HEK293 (cell line): Measurements from ENCODE around the gene HS3ST1.

Experiments
- CTCF ChIA-PET: fragments of 350-600 bp; formaldehyde crosslinking; extraction: SDS; loops from one replicate; lab custom pipeline; 2021; ENCODE audit warnings: antibody characterized with exemption; lab: Yijun Ruan, JAX
- POLR2A ChIA-PET: fragments of 300-600 bp; formaldehyde crosslinking; extraction: SDS; loops from one replicate; lab custom pipeline; 2020; ENCODE audit warnings: antibody characterized with exemption, inconsistent platforms; lab: Yijun Ruan, JAX
- H3K27ac ChIP-seq: fragments of 200-500 bp; sonication (Bioruptor generic); 2 replicates; pipeline ENCODE4 v1.5.1; 2014; ENCODE audit warnings: low read depth, low read length, control low read depth, inconsistent platforms; ENCODE audit errors: extremely low read depth
- H3K36me3 ChIP-seq, 2 experiments: fragments of 200-500 bp in 1 of 2; sonication (Bioruptor generic) in 1 of 2; 1 replicate in 1 of 2; 2 replicates in 1 of 2; pipeline ENCODE4 v1.5.1; 2014 to 2017; ENCODE audit warnings: inconsistent platforms in 2 of 2, low read length in 2 of 2; ENCODE audit not compliant: control insufficient read depth in 2 of 2, insufficient read depth in 1 of 2
- H3K4me1 ChIP-seq: fragments of 200-500 bp; sonication (Bioruptor generic); 2 replicates; pipeline ENCODE4 v1.5.1; 2014; ENCODE audit warnings: mild to moderate bottlenecking, low read length, inconsistent platforms; ENCODE audit not compliant: control insufficient read depth, insufficient read depth
- H3K4me3 ChIP-seq: 2 replicates; pipeline ENCODE4 v1.5.1; 2011; ENCODE audit warnings: low read depth, mild to moderate bottlenecking, control low read depth, low read length, moderate library complexity
- H3K9me3 ChIP-seq: fragments of 200-500 bp; sonication (Bioruptor generic); 2 replicates; pipeline ENCODE4 v1.5.1; 2014; ENCODE audit warnings: low read depth, low read length, inconsistent platforms; ENCODE audit not compliant: control insufficient read depth, insufficient read depth
- GLIS2 ChIP-seq: fragments of 450-650 bp; formaldehyde crosslinking; IDR thresholded peaks from 2 replicates; pipeline ENCODE4 v1.5.1; 2016; ENCODE audit warnings: missing biosample characterization, missing genetic modification characterization
- MZF1 ChIP-seq: fragments of 450-650 bp; formaldehyde crosslinking; IDR thresholded peaks from 2 replicates; pipeline ENCODE4 v1.5.1; 2017; ENCODE audit warnings: missing biosample characterization, missing genetic modification characterization, borderline replicate concordance
- ZBTB6 ChIP-seq: fragments of 450-650 bp; formaldehyde crosslinking; IDR thresholded peaks from 2 replicates; pipeline ENCODE4 v1.5.1; 2017; ENCODE audit warnings: missing biosample characterization, missing genetic modification characterization
- ZFP37 ChIP-seq: fragments of 450-650 bp; formaldehyde crosslinking; IDR thresholded peaks from 2 replicates; pipeline ENCODE4 v1.5.1; 2016; ENCODE audit warnings: missing biosample characterization, missing genetic modification characterization
- ZNF132 ChIP-seq: fragments of 450-650 bp; formaldehyde crosslinking; IDR thresholded peaks from 2 replicates; pipeline ENCODE4 v1.5.1; 2017; ENCODE audit warnings: missing biosample characterization, missing genetic modification characterization, borderline replicate concordance
- ZNF138 ChIP-seq: fragments of 450-650 bp; formaldehyde crosslinking; IDR thresholded peaks from 2 replicates; pipeline ENCODE4 v1.5.1; 2016; ENCODE audit warnings: missing biosample characterization, missing genetic modification characterization, borderline replicate concordance
- ZNF16 ChIP-seq: fragments of 450-650 bp; formaldehyde crosslinking; IDR thresholded peaks from 2 replicates; pipeline ENCODE4 v1.5.1; 2016; ENCODE audit warnings: low read depth, missing biosample characterization, missing genetic modification characterization
- ZNF248 ChIP-seq: fragments of 450-650 bp; formaldehyde crosslinking; IDR thresholded peaks from 2 replicates; pipeline ENCODE4 v1.5.1; 2017; ENCODE audit warnings: missing biosample characterization, missing genetic modification characterization
- ZNF335 ChIP-seq: fragments of 450-650 bp; formaldehyde crosslinking; conservative IDR thresholded peaks from 2 replicates; pipeline ENCODE4 v1.5.1; 2016; ENCODE audit warnings: missing biosample characterization, missing genetic modification characterization
- ZNF341 ChIP-seq: fragments of 450-650 bp; formaldehyde crosslinking; IDR thresholded peaks from 2 replicates; pipeline ENCODE4; 2016; ENCODE audit warnings: low read depth, missing biosample characterization, missing genetic modification characterization
- ZNF354C ChIP-seq: fragments of 450-650 bp; formaldehyde crosslinking; IDR thresholded peaks from 2 replicates; pipeline ENCODE4 v1.5.1; 2016; ENCODE audit warnings: missing biosample characterization, missing genetic modification characterization, low read depth, borderline replicate concordance
- ZNF37A ChIP-seq: fragments of 450-650 bp; IDR thresholded peaks from 2 replicates; pipeline ENCODE4 v1.5.1; 2018; ENCODE audit warnings: missing biosample characterization, missing genetic modification characterization
- ZNF391 ChIP-seq: fragments of 450-650 bp; formaldehyde crosslinking; IDR thresholded peaks from 2 replicates; pipeline ENCODE4 v1.5.1; 2016; ENCODE audit warnings: low read depth, missing biosample characterization, missing genetic modification characterization, borderline replicate concordance
- ZNF501 ChIP-seq: fragments of 450-650 bp; formaldehyde crosslinking; IDR thresholded peaks from 2 replicates; pipeline ENCODE4 v1.5.1; 2016; ENCODE audit warnings: missing biosample characterization, missing genetic modification characterization
- ZNF521 ChIP-seq: fragments of 450-650 bp; formaldehyde crosslinking; IDR thresholded peaks from 2 replicates; pipeline ENCODE4 v1.5.1; 2017; ENCODE audit warnings: missing biosample characterization, mild to moderate bottlenecking, missing genetic modification characterization
- ZNF558 ChIP-seq: fragments of 450-650 bp; formaldehyde crosslinking; IDR thresholded peaks from 2 replicates; pipeline ENCODE4 v1.5.1; 2016; ENCODE audit warnings: missing biosample characterization, missing genetic modification characterization
- ZNF585B ChIP-seq: fragments of 450-650 bp; formaldehyde crosslinking; IDR thresholded peaks from 2 replicates; pipeline ENCODE4 v1.5.1; 2016; ENCODE audit warnings: missing biosample characterization, missing genetic modification characterization
- ZNF629 ChIP-seq: fragments of 450-650 bp; formaldehyde crosslinking; IDR thresholded peaks from 2 replicates; pipeline ENCODE4 v1.5.1; 2017; ENCODE audit warnings: missing biosample characterization, missing genetic modification characterization
- ZNF654 ChIP-seq: fragments of 450-650 bp; formaldehyde crosslinking; IDR thresholded peaks from 2 replicates; pipeline ENCODE4 v1.5.1; 2016; ENCODE audit warnings: low read depth, missing biosample characterization, missing genetic modification characterization
- ZNF791 ChIP-seq: fragments of 450-650 bp; formaldehyde crosslinking; IDR thresholded peaks from 2 replicates; pipeline ENCODE4 v1.5.1; 2016; ENCODE audit warnings: missing biosample characterization, missing genetic modification characterization

HS3ST1 gene

GRCh38 chr4:11344916-11345315 lies 83.8 kb downstream of the HS3ST1 start:
- CTCF ChIA-PET, result no interaction called here
- Histone ChIP-seq H3K4me3 (no peak overlapping the region), H3K9me3 (no peaks in the 10 kb centered on the region)

DNA sequence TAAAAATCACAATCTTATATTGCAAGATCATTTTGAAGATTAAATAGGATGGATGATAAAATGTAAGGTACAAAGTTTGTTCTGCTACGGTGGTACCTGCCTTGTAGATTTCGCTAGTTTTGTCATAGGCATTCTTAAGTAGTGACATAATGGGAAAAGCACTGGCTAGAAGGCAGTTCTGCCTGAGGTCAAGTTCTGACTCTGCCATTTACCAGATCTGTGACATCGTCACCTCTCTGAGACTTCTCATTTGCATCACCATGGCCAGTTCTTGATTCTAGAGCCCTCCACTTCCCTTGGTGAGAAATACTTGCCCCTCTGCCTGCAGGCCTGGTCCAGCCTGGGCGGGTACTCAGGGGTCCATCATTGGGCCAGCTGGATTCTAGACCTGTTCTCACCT lies 85.2 kb downstream of the HS3ST1 start:
- POLR2A ChIA-PET, result no interaction called here
- H3K4me3 ChIP-seq, result no peak overlapping the region
- no peaks in the 10 kb centered on the region for H3K4me1 ChIP-seq
- TF ChIP-seq ZNF335 (tag by site-specific recombination), result no peak
- no peak for TF ChIP-seq ZNF558 (tag by site-specific recombination)
- no peak for TF ChIP-seq ZNF654 (tag by site-specific recombination)
- no peak for TF ChIP-seq ZNF248 (tag by site-specific recombination)
- no peak for TF ChIP-seq ZNF391 (tag by site-specific recombination)
- no peak for TF ChIP-seq ZNF37A (tag by site-specific recombination)
- no peak for TF ChIP-seq ZNF16 (tag by site-specific recombination)
- no peak for TF ChIP-seq ZNF629 (tag by site-specific recombination)
- TF ChIP-seq ZBTB6 (tag by site-specific recombination), result no peak
- TF ChIP-seq ZNF501 (tag by site-specific recombination), result no peak
- TF ChIP-seq ZNF791 (tag by site-specific recombination), result no peak
- TF ChIP-seq ZNF132 (tag by site-specific recombination), result no peak
- no peak overlapping the region for H3K27ac ChIP-seq
- CTCF ChIA-PET, result no interaction called here
- H3K9me3 ChIP-seq, result no peaks in the 10 kb centered on the region
- no peaks in the 10 kb centered on the region for H3K36me3 ChIP-seq

More at GRCh38 chr4:11344916-11345315, 83.8 kb downstream of the HS3ST1 start:
- Histone ChIP-seq H3K4me1 (no peaks in the 10 kb centered on the region), H3K27ac (no peak overlapping the region)
- no peak for TF ChIP-seq GLIS2 (tag by site-specific recombination)
- no peak for TF ChIP-seq ZNF354C (tag by site-specific recombination)
- no peak for TF ChIP-seq ZNF138 (tag by site-specific recombination)
- TF ChIP-seq ZNF521, result no peak
- TF ChIP-seq ZFP37, result no peak
- no peak for TF ChIP-seq ZNF341 (tag by site-specific recombination)
- TF ChIP-seq ZNF585B (tag by site-specific recombination), result no peak
- no peak for TF ChIP-seq MZF1 (tag by site-specific recombination)
- TF ChIP-seq, all 188 proteins: peak for 0
- no peaks in the 10 kb centered on the region for H3K36me3 ChIP-seq
- POLR2A ChIA-PET, result no interaction called here
